ENCODE data around the gene BCS1L.

The BCS1L gene, protein sequence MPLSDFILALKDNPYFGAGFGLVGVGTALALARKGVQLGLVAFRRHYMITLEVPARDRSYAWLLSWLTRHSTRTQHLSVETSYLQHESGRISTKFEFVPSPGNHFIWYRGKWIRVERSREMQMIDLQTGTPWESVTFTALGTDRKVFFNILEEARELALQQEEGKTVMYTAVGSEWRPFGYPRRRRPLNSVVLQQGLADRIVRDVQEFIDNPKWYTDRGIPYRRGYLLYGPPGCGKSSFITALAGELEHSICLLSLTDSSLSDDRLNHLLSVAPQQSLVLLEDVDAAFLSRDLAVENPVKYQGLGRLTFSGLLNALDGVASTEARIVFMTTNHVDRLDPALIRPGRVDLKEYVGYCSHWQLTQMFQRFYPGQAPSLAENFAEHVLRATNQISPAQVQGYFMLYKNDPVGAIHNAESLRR

GRCh38 chr2:218659258-218659987, at the start of gene BCS1L, which contains the start of gene ZNF142:
BCS1L (plus strand) TSS chr2:218659683; CDS start chr2:218660988, 1,305 bp downstream.
ZNF142 (minus strand) TSS chr2:218659623; CDS start chr2:218656429, 3,194 bp downstream.
- peak within 1 kb of the TSS; percentile 90 to 92 for H3K4me3 ChIP-seq (replicated peaks in 1 of 2; ENCODE audit: low read depth in 2 of 2, low read length in 2 of 2)
- DNase-seq (ENCODE audit: low read depth in 2 of 2) = peak; percentile 87 to 88
- no peak for TF ChIP-seq CTCF (IDR thresholded peaks at IDR 0.05; ENCODE audit: low read depth, low read length)

DNA sequence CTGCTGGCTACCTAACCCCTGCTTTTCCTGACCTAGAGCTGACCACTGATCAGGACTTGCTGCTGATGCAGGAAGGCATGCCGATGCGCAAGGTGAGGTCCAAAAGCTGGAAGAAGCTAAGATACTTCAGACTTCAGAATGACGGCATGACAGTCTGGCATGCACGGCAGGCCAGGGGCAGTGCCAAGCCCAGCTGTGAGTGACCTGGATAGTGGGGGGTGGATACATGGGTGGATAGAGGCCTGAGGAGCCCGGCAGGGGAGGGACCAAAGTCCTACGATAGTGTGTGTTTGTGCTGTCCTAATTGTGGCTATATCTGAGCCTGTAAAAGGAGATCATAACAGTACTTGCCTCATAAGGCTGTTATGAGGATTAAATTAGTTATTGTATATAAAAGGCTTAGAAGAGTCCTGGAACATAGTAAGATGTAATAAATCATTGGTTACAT, 43.6 kb upstream of the BCS1L start:
- TF ChIP-seq CTCF (IDR thresholded peaks at IDR 0.05; ENCODE audit: low read depth, low read length) = no peak
- DNase-seq (ENCODE audit: low read depth in 2 of 2) = no peak
- no peak overlapping the region for H3K4me3 ChIP-seq (replicated peaks in 1 of 2; ENCODE audit: low read depth in 2 of 2, low read length in 2 of 2)

DNA sequence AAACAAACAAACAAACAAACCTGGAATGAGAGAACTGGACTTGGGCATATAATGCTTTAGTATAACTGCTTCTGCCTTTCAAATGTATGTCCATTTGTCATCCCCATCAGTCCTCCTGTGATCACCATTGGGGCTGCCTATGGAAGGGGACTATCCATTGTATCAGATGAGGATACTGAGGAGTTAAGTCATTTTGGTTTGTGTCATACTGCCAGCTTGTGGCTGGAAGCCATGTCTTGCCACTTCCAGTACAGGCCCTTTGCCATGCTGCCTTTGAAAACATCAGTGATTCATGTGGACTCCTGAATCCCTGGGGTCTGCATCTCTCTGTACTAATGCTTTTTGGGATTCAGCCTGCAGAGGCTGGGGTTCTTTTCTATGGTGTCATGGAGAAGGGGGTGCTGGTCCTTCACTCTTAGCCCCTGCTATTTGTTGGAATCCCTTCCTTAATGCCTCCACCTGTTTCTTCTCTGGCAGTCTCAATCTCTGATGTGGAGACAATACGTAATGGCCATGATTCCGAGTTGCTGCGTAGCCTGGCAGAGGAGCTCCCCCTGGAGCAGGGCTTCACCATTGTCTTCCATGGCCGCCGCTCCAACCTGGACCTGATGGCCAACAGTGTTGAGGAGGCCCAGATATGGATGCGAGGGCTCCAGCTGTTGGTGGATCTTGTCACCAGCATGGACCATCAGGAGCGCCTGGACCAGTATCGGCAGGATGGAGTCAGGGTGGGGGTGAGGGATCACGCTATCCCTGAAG, 41.2 kb upstream of the BCS1L start:
- no peak for DNase-seq (ENCODE audit: low read depth in 2 of 2)
- no peak for TF ChIP-seq CTCF (IDR thresholded peaks at IDR 0.05; ENCODE audit: low read depth, low read length)
- H3K4me3 ChIP-seq (replicated peaks in 1 of 2; ENCODE audit: low read depth in 2 of 2, low read length in 2 of 2) = no peak overlapping the region

- no peak overlapping the region for H3K4me3 ChIP-seq (replicated peaks in 1 of 2; ENCODE audit: low read depth in 2 of 2, low read length in 2 of 2)
- TF ChIP-seq CTCF (IDR thresholded peaks at IDR 0.05; ENCODE audit: low read depth, low read length) = no peak
- no peak for DNase-seq (ENCODE audit: low read depth in 2 of 2)
These were observed 38.5 kb upstream of the BCS1L start for GRCh38 chr2:218621007-218621406.

DNA sequence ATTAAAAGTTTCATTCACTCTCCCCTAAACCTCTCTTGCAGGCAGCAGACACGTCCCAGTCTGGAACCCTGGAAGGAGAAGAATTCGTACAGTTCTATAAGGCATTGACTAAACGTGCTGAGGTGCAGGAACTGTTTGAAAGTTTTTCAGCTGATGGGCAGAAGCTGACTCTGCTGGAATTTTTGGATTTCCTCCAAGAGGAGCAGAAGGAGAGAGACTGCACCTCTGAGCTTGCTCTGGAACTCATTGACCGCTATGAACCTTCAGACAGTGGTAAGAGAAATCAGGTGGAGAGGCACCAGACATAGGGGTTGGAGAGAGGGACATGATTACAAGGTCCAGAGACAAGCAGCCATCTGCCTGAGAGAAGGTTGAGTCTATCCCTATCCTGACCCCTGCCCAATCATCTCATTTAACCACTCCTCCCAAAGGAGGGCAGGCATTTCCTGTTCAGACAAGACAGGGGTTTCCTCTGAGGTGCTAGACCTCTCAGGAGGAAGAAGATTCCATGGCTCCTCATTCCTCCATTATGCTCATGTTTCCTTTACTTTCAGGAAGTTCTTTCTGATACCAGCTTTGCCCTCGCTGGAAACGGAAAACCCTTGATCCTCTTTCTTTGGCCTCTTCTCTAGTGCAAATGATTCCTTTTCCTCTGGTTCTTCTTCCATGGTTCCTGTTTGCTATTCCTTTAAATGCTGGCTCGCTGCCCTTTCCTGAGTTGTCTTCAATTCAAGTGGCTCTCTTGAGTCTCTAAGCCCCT, 36.7 kb upstream of the BCS1L start:
- no peak for TF ChIP-seq CTCF (IDR thresholded peaks at IDR 0.05; ENCODE audit: low read depth, low read length)
- no peak overlapping the region for H3K4me3 ChIP-seq (replicated peaks in 1 of 2; ENCODE audit: low read depth in 2 of 2, low read length in 2 of 2)
- DNase-seq (ENCODE audit: low read depth in 2 of 2) = peak; percentile 33 to 62

GRCh38 chr2:218623366-218623705, 36.1 kb upstream of the BCS1L start:
- H3K4me3 ChIP-seq (replicated peaks in 1 of 2; ENCODE audit: low read depth in 2 of 2, low read length in 2 of 2) = no peak overlapping the region
- no peak for TF ChIP-seq CTCF (IDR thresholded peaks at IDR 0.05; ENCODE audit: low read depth, low read length)
- DNase-seq (ENCODE audit: low read depth in 2 of 2) = no peak

Measured in cardiac fibroblast (primary cell).